Lower lobe of right lung (tissue), 2 donors: Measurements from ENCODE around the gene YES1. TPM values are rescaled to one million over a fixed set of nuclear protein-coding genes. Genes with fewer than 3 reads are reported as not detected.

Experiments used
- ATAC-seq, 2 donors: fragments of 200-7000 bp; cut with Tn5 transposase; one replicate each; pipeline ENCODE4 v1.9.1; 2020 to 2022; ENCODE audit warnings: mild to moderate bottlenecking in 2 of 2, moderate library complexity in 2 of 2
- DNase-seq: peaks from one replicate; pipeline ENCODE4 v3.0.0-alpha.2; 2020
- H3K27ac ChIP-seq: fragments of 200-600 bp; one replicate; pipeline ENCODE4 v1.8.0; 2022
- H3K27me3 ChIP-seq: fragments of 200-600 bp; one replicate; pipeline ENCODE4 v1.8.0; 2022; ENCODE audit warnings: low read depth
- H3K36me3 ChIP-seq: fragments of 200-600 bp; one replicate; pipeline ENCODE4 v1.8.0; 2022; ENCODE audit warnings: mild to moderate bottlenecking
- H3K4me1 ChIP-seq: fragments of 200-600 bp; one replicate; pipeline ENCODE4 v1.8.0; 2022
- H3K4me3 ChIP-seq: fragments of 200-600 bp; one replicate; pipeline ENCODE4 v1.8.0; 2022; ENCODE audit warnings: mild to moderate bottlenecking
- H3K9me3 ChIP-seq: fragments of 200-600 bp; one replicate; pipeline ENCODE4 v1.8.0; 2022
- intact Hi-C: fragments of 100-400 bp; cut with DNase I; formaldehyde crosslinking; loops from one replicate; pipeline ENCODE4 v1.11.0; 2022
- total RNA-seq: library from RNA; stranded (reverse); fragmentation: NEBNext Ultra II Directional; extraction: Animal tissue kit (Norgen Biotek cat#: 25700); gene quantifications from one replicate; pipeline ENCODE4 v1.2.1, GENCODE V29; 2021
- TF ChIP-seq, protein P1 (sequence below): fragments of 200-600 bp; IDR thresholded peaks from one replicate; pipeline ENCODE4 v1.8.0; 2022; ENCODE audit warnings: antibody characterized with exemption, mild to moderate bottlenecking
- donor health status: DM: no; HTN: yes; CAD: no; lungs with severe emphysema.

Gene YES1
- total RNA-seq, 1 donor from 2014 or later = 42.0 TPM

DNA sequence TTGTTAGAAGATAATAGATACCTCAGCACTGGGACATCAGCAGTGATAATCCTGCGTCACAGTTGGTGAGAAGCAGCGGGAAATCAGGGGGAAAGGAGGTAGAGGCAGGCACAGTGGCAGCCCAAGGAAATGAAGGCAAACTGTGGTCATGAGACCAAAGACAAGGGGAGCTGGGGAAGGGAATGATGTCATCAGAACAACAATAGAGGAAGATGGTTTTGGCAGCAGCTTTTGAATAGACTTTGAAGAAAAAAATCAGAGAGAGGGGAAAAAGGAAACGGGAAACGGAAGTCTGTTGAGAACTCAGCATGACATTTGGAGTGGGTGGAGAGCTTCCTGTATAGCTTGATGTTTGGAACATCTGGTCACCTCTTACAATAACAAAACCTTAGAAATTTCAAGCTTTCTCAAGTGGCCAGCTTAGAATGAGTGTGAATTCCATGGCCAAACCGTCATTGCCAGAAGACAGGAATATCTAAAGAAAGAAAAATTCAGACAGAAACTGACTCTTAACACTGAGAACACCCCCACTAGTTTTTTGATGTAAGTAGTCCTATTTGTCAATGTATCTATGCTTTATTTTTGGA lies 18.4 kb upstream of the YES1 start:
- TF ChIP-seq, protein P1, sequence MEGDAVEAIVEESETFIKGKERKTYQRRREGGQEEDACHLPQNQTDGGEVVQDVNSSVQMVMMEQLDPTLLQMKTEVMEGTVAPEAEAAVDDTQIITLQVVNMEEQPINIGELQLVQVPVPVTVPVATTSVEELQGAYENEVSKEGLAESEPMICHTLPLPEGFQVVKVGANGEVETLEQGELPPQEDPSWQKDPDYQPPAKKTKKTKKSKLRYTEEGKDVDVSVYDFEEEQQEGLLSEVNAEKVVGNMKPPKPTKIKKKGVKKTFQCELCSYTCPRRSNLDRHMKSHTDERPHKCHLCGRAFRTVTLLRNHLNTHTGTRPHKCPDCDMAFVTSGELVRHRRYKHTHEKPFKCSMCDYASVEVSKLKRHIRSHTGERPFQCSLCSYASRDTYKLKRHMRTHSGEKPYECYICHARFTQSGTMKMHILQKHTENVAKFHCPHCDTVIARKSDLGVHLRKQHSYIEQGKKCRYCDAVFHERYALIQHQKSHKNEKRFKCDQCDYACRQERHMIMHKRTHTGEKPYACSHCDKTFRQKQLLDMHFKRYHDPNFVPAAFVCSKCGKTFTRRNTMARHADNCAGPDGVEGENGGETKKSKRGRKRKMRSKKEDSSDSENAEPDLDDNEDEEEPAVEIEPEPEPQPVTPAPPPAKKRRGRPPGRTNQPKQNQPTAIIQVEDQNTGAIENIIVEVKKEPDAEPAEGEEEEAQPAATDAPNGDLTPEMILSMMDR = no peak
- H3K4me1 ChIP-seq = peaks cover 6% of the 10 kb centered on the region
- peak overlapping the region; percentile 65 for H3K27ac ChIP-seq
- no peaks in the 10 kb centered on the region for H3K36me3 ChIP-seq
- H3K9me3 ChIP-seq = no peaks in the 10 kb centered on the region
- peak; percentile 65 to 72 for ATAC-seq
- H3K4me3 ChIP-seq = no peak overlapping the region
- peaks cover 4% of the 10 kb centered on the region for H3K27me3 ChIP-seq
- intact Hi-C loops = loop anchor here (5.0 to 10.0 kb wide), 2 partner anchors 88 to 206 kb away; no protein-coding TSS in a partner anchor
- no peak for DNase-seq

- TF ChIP-seq, protein P1 = no peak
- ATAC-seq = no peak
- Histone ChIP-seq H3K4me3 (no peak overlapping the region), H3K27ac (peak overlapping the region; percentile 65), H3K36me3 (no peaks in the 10 kb centered on the region), H3K27me3 (peaks cover 4% of the 10 kb centered on the region), H3K4me1 (peaks cover 6% of the 10 kb centered on the region), H3K9me3 (no peaks in the 10 kb centered on the region)
- no peak for DNase-seq
- intact Hi-C loops = no loop called here
These were observed 17.4 kb upstream of the YES1 start for GRCh38 chr18:829432-829831.

DNA sequence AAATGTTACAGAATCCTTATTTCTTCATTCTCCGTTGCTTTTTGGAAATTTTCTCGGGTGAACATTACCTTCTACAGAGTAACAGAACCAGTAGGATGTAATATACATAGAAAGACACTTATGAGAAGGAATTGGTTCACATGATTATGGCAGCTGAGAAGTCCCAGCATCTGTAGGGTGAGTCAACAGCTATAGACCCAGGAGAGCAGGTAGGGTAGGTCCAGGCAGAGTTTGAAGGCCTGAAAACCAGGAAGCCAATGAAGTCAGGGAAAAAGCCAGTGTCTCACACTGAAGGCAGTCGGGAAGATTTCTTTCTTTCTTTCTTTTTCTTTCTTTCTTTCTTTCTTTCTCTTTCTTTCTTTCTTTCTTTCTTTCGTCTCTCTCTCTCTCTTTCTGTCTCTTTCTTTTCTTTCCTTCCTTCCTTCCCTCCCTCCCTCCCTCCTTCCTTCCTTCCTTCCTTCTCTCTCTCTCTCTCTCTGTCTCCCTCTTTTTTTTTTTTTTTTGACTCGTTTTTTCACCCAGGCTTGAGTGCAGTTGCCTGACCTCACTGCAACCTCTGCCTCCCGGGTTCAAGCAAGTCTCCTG lies 15.1 kb upstream of the YES1 start:
- ATAC-seq (no peak), DNase-seq (no peak)
- Histone ChIP-seq H3K4me1 (peaks cover 6% of the 10 kb centered on the region), H3K9me3 (no peaks in the 10 kb centered on the region), H3K36me3 (no peaks in the 10 kb centered on the region), H3K27ac (no peak overlapping the region), H3K27me3 (peaks cover 3% of the 10 kb centered on the region), H3K4me3 (no peak overlapping the region)
- TF ChIP-seq, protein P1 = no peak
- intact Hi-C loops = no loop called here

GRCh38 chr18:825891-826585 lies 14.0 kb upstream of the YES1 start:
- Histone ChIP-seq H3K4me3 (no peak overlapping the region), H3K27ac (no peak overlapping the region), H3K27me3 (no peaks in the 10 kb centered on the region), H3K36me3 (no peaks in the 10 kb centered on the region), H3K9me3 (no peaks in the 10 kb centered on the region), H3K4me1 (peaks cover 6% of the 10 kb centered on the region)
- DNase-seq = no peak
- ATAC-seq = no peak
- TF ChIP-seq, protein P1 = no peak
- intact Hi-C loops = no loop called here

GRCh38 chr18:824179-824578 lies 12.1 kb upstream of the YES1 start:
- TF ChIP-seq, protein P1 = no peak
- H3K36me3 ChIP-seq = no peaks in the 10 kb centered on the region
- intact Hi-C loops = no loop called here
- H3K4me3 ChIP-seq = no peak overlapping the region
- H3K9me3 ChIP-seq = no peaks in the 10 kb centered on the region
- peaks cover 7% of the 10 kb centered on the region for H3K27me3 ChIP-seq
- H3K4me1 ChIP-seq = no peaks in the 10 kb centered on the region
- ATAC-seq (peak; percentile 59 to 79), DNase-seq (no peak)
- no peak overlapping the region for H3K27ac ChIP-seq
